CD1c-positive myeloid dendritic cell (primary cell): ENCODE data around the gene GCNT4.

Source experiments
- DNase-seq: peaks from one replicate; pipeline ENCODE4 v3.0.0-alpha.2; 2016; ENCODE audit errors: extremely low spot score

The GCNT4 gene

DNA sequence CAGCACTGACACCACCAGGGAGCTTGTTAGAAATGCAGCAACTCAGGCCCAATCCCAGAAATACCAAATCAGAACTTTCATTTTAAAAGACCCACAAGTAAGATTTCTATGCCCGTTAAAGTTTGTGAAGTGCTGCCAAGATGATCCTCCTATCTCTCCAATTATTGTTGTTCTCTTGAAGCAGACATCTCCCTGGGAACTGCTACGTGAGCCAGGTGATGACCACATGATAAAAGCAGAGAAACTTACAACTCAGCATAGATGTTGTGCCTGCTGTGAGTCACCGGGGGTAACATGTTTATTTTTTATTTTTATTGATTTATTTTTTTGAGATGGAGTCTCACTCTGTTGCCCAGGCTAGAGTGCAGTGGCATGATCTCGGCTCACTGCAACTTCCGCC is 34.4 kb downstream of the GCNT4 start:
- DNase-seq: no peak

DNA sequence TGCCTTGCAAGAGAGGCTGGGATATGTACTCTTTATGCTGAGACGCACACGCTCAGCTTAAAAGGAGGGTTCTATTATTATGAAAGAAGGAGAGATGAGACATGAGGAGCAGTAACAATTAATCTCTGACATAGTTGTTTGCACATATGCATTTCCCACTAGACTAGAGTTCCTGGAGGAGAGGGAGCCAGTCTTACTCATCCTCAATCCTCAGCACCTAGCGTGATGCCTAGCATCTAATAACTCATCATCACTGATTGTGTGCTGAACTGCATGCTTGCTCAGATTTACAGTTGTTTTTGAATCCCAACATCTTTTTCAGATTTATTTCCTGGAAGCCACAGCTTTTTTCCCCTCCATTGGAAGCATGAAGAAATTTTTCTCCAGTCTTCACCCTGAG is 35.5 kb downstream of the GCNT4 start:
- no peak for DNase-seq

DNA sequence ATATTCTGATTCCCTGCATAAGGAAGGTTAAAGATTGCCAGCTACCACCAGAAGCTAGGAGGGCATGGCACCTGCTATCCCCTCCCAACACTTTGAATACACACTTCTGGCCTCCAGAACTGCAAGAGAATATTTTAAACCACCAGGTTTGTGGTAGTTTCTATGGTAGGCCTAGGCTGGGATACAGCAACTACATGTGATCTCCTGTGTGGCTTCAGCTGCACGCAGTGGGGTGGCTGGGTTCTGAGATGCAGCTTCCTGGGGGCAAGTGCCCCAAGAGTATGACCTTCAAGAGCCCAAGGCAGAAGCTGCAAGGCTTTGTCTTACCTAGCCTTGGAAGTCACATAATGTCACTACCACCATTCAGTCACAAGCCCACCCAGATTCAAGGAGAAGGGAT is 39.6 kb downstream of the GCNT4 start:
- DNase-seq: no peak

DNA sequence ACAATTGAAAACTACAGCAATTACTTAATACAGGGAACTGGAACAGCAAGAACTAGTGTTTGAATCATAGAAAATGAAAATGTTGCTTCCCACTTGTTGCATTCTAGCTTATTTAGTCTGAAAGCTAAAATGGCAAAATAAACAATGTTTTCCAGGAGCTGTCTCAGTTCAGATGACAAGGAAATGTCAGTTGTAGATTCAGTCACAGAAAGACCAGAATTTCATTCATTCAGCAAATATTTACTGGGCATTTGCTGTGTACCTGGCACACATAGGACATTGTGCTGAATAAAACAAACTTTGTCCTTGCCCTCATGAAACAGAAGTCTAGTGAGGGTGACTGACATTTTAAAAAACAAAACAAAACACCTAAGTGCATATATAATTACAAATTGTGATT is 41.5 kb downstream of the GCNT4 start:
- DNase-seq: no peak

DNA sequence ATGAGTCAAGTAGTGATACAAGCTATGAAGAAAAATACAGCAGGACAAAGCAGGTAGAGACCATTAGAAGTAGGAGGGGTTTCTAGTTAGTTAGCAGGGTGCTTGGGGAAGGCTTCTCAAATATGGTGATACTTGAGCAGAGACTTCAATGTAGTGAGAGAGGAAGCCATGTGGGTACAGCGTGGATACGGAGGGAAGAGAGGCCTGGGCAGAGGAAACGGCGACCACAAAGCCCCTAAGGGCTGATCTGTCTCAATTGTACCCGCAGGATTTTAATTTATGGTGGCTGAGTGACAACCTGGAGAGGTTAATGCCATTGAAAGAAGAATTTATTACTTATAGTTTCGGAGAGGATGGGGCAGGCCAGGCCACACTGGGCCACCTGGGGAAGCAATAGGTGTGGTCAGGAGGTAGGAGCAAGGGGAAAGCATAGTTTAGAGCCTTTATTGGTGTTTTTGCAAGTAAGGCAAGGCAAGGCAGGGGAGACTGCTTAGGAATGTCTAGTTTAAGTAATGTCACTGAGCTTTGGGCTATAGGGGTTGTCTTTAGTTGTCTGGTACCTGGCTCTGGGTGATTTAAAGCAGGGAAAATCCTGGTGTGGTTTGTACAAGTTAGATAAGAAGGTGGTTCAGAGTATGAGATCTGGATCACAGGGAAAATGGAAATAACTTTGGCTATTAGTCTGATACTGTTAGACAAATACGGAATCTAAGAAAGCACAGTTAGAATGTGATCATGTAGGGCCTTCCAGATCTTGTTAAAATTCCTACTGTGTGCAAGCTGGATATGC is 42.6 kb downstream of the GCNT4 start:
- DNase-seq: no peak

DNA sequence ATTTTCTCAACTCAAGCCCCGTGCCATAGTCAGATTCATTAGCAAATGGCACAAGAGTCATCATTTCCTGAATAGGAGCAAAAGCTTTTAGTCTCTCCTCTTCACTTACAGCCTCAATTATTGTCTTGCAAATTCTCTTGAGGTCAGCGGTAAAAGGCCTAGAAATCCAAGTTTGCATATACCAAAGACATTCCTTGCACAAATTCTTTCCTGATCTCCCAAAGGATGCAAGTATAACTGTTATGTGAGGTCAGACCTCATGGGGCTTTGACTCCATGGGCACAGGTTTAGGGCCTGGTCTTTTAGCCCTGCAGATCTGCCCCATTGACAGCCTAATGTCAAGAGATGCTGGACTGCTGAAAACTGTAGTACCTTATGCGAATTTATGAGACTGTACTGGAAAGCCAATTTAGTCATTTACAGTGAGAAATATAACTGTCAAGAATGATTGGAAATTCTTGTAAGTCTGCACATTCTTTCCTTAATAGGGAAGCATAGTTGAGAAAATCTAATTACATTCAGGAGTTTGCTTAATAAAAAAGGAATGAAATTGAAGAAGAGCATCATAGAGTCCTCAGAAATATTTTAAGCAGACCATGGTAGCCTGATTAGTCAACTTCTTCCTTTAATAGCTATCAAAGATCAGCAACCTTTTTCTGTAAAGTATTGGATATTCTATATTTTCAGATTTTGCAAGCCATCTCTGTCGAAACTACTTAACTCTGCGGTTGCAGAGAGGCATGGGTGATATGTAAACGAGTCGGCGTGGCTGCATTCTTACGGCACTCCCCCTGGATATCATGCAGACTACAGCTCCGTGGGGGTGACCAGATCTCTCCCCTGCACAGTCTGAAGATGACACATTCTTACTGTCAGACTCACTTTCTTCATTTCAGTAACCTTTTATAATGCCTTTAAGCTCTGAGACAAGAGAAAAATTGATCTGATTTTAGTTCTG is 45.2 kb downstream of the GCNT4 start:
- DNase-seq: no peak

DNA sequence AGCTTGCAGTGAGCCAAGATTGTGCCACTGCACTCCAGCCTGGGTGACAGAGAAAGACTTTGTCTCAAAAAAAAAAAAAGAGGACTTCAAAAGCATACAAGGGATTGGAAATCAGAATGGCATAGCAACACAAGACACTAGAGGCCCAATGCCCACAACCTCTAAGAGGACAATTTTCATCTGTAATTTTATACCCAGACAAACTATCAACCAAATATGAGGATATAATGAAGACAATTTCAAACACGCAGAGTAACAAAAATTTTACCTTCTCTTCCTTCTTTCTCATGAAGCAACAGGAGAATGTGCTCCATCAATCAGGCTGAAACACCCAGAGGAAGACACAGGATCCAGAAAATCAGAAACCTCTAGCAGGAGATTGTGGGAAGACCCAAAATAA is 46.8 kb downstream of the GCNT4 start:
- no peak for DNase-seq
